ENCODE results near the gene GARIN1A.
"Not testable (repeated sequence)": the region's sequence is repeated elsewhere in the genome, so short reads cannot be mapped to it uniquely, and the experiment has no call there.

GARIN1A gene

DNA sequence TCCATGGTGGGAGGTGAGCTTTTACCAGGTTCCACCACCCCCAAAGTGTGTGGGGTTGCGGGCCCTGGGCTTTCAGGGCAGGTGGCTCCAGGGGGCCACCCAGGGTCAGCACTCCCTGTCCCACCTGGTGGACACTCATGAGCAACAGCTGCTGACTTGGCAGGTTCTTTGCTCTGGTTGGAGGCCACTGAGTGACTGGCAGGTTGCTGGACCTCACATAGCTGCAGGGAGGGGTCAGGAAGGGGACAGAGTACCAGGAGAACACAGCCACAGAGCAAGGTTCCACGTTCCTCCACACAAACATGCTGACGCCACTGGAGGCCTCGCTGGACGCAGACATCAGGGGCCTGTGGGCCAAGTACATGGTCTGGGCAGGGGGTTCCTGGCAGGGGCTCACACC, 13.7 kb upstream of the GARIN1A start:
- H3K4me1 ChIP-seq (ENCODE audit: control insufficient read depth in 2 of 2, insufficient read depth in 2 of 2, low read length in 2 of 2); H3K36me3 ChIP-seq (ENCODE audit: control insufficient read depth in 2 of 2, insufficient read depth in 2 of 2, low read length in 2 of 2): not testable (repeated sequence)

DNA sequence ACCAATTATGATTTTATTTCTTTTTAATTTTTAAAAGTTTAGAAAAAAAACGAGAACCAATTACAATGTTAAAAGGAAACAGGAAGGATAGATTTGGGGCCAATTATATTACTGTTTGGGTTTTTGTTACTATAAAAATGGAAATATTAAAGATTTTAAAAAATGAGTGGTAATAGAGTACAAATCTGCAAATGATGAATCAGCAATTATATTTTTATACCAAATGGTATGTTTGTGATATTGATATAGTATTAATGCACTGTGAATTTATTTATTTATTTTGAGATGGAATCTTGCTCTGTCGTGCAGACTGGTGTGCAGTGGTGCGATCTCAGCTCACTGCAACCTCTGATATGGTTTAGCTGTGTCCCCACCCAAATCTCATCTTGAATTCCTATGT, 11.5 kb upstream of the GARIN1A start:
- Histone ChIP-seq H3K9me3 (ENCODE audit: control insufficient read depth in 2 of 2, low read length in 2 of 2) (no peaks in the 10 kb centered on the region), H3K4me3 (ENCODE audit: low read length in 2 of 2) (no peak overlapping the region), H3K27ac (ENCODE audit: low read depth in 2 of 2, low read length in 2 of 2) (no peak overlapping the region), H3K27me3 (ENCODE audit: control insufficient read depth in 2 of 2, insufficient read depth in 2 of 2, low read length in 2 of 2) (no peaks in the 10 kb centered on the region), H3K9ac (ENCODE audit: low read depth in 1 of 2, low read length in 2 of 2) (no peak overlapping the region), H3K4me1 (ENCODE audit: control insufficient read depth in 2 of 2, insufficient read depth in 2 of 2, low read length in 2 of 2) (no peaks in the 10 kb centered on the region), H3K36me3 (ENCODE audit: control insufficient read depth in 2 of 2, insufficient read depth in 2 of 2, low read length in 2 of 2) (no peaks in the 10 kb centered on the region)

More for the DNA sequence above, 13.7 kb upstream of the GARIN1A start:
- H3K27me3 ChIP-seq (ENCODE audit: control insufficient read depth in 2 of 2, insufficient read depth in 2 of 2, low read length in 2 of 2); H3K9me3 ChIP-seq (ENCODE audit: control insufficient read depth in 2 of 2, low read length in 2 of 2); H3K27ac ChIP-seq (ENCODE audit: low read depth in 2 of 2, low read length in 2 of 2); H3K4me3 ChIP-seq (ENCODE audit: low read length in 2 of 2); H3K9ac ChIP-seq (ENCODE audit: low read depth in 1 of 2, low read length in 2 of 2): not testable (repeated sequence)

DNA sequence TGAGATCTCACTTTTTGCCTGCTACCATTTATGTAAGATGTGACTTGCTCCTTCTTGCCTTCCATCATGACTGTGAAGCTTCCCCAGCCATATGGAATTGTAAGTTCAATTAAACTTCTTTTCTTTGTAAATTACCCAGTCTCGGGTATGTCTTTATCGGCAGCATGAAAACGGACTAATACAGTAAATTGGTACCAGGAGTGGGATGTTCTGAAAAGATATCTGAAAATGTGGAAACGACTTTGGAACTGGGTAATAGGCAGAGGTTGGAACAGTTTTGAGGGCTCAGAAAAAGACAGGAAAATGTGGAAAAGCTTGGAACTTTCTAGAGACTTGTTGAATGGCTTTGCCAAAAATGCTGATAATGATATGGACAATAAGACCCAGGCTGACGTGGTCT, 10.6 kb upstream of the GARIN1A start:
- H3K27me3 ChIP-seq (ENCODE audit: control insufficient read depth in 2 of 2, insufficient read depth in 2 of 2, low read length in 2 of 2), result no peaks in the 10 kb centered on the region

DNA sequence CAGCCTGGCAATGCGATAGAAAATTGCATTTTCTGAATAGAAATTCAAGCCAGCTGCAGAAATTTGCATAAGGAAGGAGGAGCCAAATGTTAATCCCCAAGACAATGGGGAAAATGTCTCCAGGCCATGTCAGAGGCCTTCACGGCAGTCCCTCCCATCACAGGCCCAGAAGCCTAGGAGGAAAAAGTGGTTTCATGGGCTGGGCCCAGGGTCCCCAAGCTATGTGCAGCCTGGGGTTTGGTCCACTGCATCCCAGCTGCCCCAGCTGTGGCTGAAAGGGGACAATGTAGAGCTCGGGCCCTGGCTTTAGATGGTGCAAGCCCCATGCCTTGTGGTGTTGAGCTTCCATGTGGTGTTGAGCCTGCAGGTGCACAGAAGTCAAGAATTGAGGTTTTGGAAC, 10.0 kb upstream of the GARIN1A start:
- no peaks in the 10 kb centered on the region for H3K9me3 ChIP-seq (ENCODE audit: control insufficient read depth in 2 of 2, low read length in 2 of 2)
- no peak overlapping the region for H3K4me3 ChIP-seq (ENCODE audit: low read length in 2 of 2)
- H3K9ac ChIP-seq (ENCODE audit: low read depth in 1 of 2, low read length in 2 of 2), result no peak overlapping the region
- no peaks in the 10 kb centered on the region for H3K27me3 ChIP-seq (ENCODE audit: control insufficient read depth in 2 of 2, insufficient read depth in 2 of 2, low read length in 2 of 2)
- H3K27ac ChIP-seq (ENCODE audit: low read depth in 2 of 2, low read length in 2 of 2), result no peak overlapping the region
- H3K36me3 ChIP-seq (ENCODE audit: control insufficient read depth in 2 of 2, insufficient read depth in 2 of 2, low read length in 2 of 2), result no peaks in the 10 kb centered on the region
- no peaks in the 10 kb centered on the region for H3K4me1 ChIP-seq (ENCODE audit: control insufficient read depth in 2 of 2, insufficient read depth in 2 of 2, low read length in 2 of 2)

More for the DNA sequence above, 10.6 kb upstream of the GARIN1A start:
- no peaks in the 10 kb centered on the region for H3K36me3 ChIP-seq (ENCODE audit: control insufficient read depth in 2 of 2, insufficient read depth in 2 of 2, low read length in 2 of 2)
- H3K4me1 ChIP-seq (ENCODE audit: control insufficient read depth in 2 of 2, insufficient read depth in 2 of 2, low read length in 2 of 2), result no peaks in the 10 kb centered on the region
- H3K9ac ChIP-seq (ENCODE audit: low read depth in 1 of 2, low read length in 2 of 2), result no peak overlapping the region
- no peak overlapping the region for H3K4me3 ChIP-seq (ENCODE audit: low read length in 2 of 2)
- no peak overlapping the region for H3K27ac ChIP-seq (ENCODE audit: low read depth in 2 of 2, low read length in 2 of 2)
- no peaks in the 10 kb centered on the region for H3K9me3 ChIP-seq (ENCODE audit: control insufficient read depth in 2 of 2, low read length in 2 of 2)

DNA sequence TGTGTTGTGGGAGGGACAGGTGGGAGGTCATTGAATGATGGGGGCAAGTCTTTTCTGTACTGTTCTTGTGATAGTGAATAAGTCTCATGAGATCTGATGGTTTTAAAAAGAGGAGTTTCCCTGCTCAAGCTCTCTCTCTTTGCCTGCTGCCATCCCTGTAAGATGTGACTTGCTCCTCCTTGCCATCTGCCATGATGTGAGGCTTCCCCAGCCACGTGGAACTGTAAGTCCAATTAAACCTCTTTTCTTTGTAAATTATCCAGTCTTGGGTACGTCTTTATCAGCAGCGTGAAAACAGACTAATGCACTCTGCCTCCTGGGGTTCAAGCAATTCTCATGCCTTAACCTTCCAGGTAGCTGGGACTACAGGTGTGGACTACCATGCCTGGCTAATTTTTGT, 8.9 kb upstream of the GARIN1A start:
- H3K4me3 ChIP-seq (ENCODE audit: low read length in 2 of 2); H3K4me1 ChIP-seq (ENCODE audit: control insufficient read depth in 2 of 2, insufficient read depth in 2 of 2, low read length in 2 of 2); H3K27me3 ChIP-seq (ENCODE audit: control insufficient read depth in 2 of 2, insufficient read depth in 2 of 2, low read length in 2 of 2); H3K9me3 ChIP-seq (ENCODE audit: control insufficient read depth in 2 of 2, low read length in 2 of 2); H3K27ac ChIP-seq (ENCODE audit: low read depth in 2 of 2, low read length in 2 of 2); H3K9ac ChIP-seq (ENCODE audit: low read depth in 1 of 2, low read length in 2 of 2); H3K36me3 ChIP-seq (ENCODE audit: control insufficient read depth in 2 of 2, insufficient read depth in 2 of 2, low read length in 2 of 2): not testable (repeated sequence)

DNA sequence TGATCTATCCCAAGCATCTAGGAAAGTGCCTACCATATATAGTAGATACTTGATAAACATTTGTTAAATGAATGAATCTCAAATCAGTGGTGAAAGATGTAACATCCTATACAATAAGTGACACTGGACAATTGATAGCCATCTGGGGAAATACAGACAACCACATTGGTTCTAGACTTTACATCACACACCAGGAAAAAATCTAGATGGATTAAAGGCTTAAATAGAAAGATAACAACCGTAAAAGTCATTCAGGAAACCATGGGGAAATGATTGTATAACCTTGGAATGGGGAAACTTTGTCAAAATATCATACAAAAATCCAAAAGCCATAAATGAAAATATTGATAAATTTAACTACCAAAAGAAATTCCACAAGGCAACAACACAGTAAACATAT, 7.0 kb upstream of the GARIN1A start:
- H3K9me3 ChIP-seq (ENCODE audit: control insufficient read depth in 2 of 2, low read length in 2 of 2), result no peaks in the 10 kb centered on the region
- no peaks in the 10 kb centered on the region for H3K27me3 ChIP-seq (ENCODE audit: control insufficient read depth in 2 of 2, insufficient read depth in 2 of 2, low read length in 2 of 2)
- H3K27ac ChIP-seq (ENCODE audit: low read depth in 2 of 2, low read length in 2 of 2), result no peak overlapping the region
- no peaks in the 10 kb centered on the region for H3K4me1 ChIP-seq (ENCODE audit: control insufficient read depth in 2 of 2, insufficient read depth in 2 of 2, low read length in 2 of 2)
- no peaks in the 10 kb centered on the region for H3K36me3 ChIP-seq (ENCODE audit: control insufficient read depth in 2 of 2, insufficient read depth in 2 of 2, low read length in 2 of 2)
- H3K4me3 ChIP-seq (ENCODE audit: low read length in 2 of 2), result no peak overlapping the region
- no peak overlapping the region for H3K9ac ChIP-seq (ENCODE audit: low read depth in 1 of 2, low read length in 2 of 2)

DNA sequence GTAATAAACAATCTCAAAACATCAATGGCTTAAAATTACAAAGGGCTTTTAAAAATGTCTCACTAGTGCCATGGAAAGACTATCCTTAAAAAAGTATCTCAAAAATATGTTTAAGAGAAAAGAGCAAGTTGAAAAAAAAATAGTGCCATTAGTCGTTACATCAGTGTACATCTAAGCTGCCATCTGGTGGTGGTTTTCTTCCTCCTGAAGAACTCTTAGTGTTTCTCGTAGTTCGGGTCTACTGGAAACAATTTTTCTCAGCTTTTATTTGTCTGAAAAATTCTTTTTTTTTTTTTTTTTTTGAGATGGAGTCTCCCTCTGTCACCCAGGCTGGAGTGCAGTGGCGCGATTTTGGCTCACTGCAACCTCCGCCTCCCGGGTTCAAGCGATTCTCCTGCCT, 5.9 kb upstream of the GARIN1A start:
- Histone ChIP-seq H3K36me3 (ENCODE audit: control insufficient read depth in 2 of 2, insufficient read depth in 2 of 2, low read length in 2 of 2) (no peaks in the 10 kb centered on the region), H3K4me3 (ENCODE audit: low read length in 2 of 2) (no peak overlapping the region), H3K27ac (ENCODE audit: low read depth in 2 of 2, low read length in 2 of 2) (no peak overlapping the region), H3K9ac (ENCODE audit: low read depth in 1 of 2, low read length in 2 of 2) (no peak overlapping the region), H3K27me3 (ENCODE audit: control insufficient read depth in 2 of 2, insufficient read depth in 2 of 2, low read length in 2 of 2) (no peaks in the 10 kb centered on the region), H3K4me1 (ENCODE audit: control insufficient read depth in 2 of 2, insufficient read depth in 2 of 2, low read length in 2 of 2) (no peaks in the 10 kb centered on the region), H3K9me3 (ENCODE audit: control insufficient read depth in 2 of 2, low read length in 2 of 2) (no peaks in the 10 kb centered on the region)

DNA sequence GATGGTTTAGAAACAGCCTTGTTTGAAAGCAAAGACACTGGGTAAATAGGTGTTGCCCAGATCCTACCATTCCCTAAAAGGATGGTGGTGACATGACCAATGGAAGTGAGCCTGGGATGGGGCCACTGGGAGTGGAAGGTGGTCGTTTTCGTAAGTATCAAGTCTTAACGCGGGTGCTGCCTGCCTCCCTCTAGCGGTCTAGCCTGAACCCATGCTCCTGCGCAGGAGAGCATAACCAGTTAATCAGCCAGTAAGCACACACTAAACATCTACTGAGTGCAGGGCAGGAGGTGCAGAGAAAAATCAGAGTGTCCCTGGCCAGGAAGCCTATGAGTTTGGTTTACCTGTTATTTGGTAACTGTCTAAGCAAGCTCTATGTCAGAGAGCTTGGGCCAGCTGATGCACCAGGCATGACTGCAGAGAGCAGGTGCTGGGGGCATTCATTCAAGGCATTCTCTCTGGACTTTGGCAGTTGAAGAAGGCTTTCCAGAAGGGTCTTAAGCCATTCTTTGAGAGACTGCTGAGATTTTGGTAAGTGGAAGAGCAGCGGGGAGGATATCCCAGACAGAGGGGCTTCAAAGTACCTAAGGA, 930 bp downstream of the GARIN1A start:
- Histone ChIP-seq H3K4me1 (ENCODE audit: control insufficient read depth in 2 of 2, insufficient read depth in 2 of 2, low read length in 2 of 2) (no peaks in the 10 kb centered on the region), H3K27me3 (ENCODE audit: control insufficient read depth in 2 of 2, insufficient read depth in 2 of 2, low read length in 2 of 2) (no peaks in the 10 kb centered on the region), H3K27ac (ENCODE audit: low read depth in 2 of 2, low read length in 2 of 2) (no peak overlapping the region), H3K9me3 (ENCODE audit: control insufficient read depth in 2 of 2, low read length in 2 of 2) (no peaks in the 10 kb centered on the region), H3K36me3 (ENCODE audit: control insufficient read depth in 2 of 2, insufficient read depth in 2 of 2, low read length in 2 of 2) (no peaks in the 10 kb centered on the region), H3K9ac (ENCODE audit: low read depth in 1 of 2, low read length in 2 of 2) (no peak overlapping the region), H3K4me3 (ENCODE audit: low read length in 2 of 2) (no peak overlapping the region)

DNA sequence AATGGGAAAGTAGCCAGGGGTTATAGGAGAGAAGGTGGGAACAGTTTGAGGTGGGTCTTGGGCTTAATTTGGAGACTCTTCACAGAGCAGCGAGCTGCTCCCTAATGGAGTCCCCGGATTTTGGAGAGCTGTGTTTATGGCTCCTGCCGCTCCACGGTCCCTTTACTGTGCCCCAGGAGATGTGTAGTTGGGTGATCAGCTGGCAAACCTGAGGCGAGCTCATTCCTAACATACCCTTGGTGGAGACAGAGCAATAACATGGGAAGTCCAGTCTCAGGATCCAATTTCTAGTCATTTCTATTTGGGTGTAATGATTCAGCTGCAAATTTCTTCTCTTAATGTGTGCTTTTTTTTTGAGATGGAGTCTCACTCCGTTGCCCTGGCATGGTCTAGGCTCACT, 1.5 kb downstream of the GARIN1A start:
- Histone ChIP-seq H3K9ac (ENCODE audit: low read depth in 1 of 2, low read length in 2 of 2) (no peak overlapping the region), H3K4me1 (ENCODE audit: control insufficient read depth in 2 of 2, insufficient read depth in 2 of 2, low read length in 2 of 2) (no peaks in the 10 kb centered on the region), H3K27me3 (ENCODE audit: control insufficient read depth in 2 of 2, insufficient read depth in 2 of 2, low read length in 2 of 2) (no peaks in the 10 kb centered on the region), H3K36me3 (ENCODE audit: control insufficient read depth in 2 of 2, insufficient read depth in 2 of 2, low read length in 2 of 2) (no peaks in the 10 kb centered on the region), H3K27ac (ENCODE audit: low read depth in 2 of 2, low read length in 2 of 2) (no peak overlapping the region), H3K9me3 (ENCODE audit: control insufficient read depth in 2 of 2, low read length in 2 of 2) (no peaks in the 10 kb centered on the region), H3K4me3 (ENCODE audit: low read length in 2 of 2) (no peak overlapping the region)

DNA sequence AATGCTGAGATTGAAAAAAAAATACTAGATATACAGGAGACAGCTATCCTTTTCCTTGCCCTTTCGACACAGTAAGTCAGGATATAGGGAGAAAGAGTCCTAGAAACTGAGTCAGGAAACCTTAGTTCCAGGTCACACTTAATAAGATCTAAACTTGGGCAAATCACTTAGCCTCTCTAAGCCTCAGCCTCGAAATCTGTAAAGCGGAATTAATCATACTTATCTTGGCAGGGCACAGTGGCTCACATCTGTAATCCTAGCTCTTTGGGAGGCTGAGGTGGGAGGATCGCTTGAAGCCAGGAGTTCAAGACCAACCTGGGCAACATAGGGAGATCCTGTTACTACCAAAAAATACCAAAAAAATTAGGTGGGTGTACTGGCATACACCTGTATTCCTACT, 4.6 kb downstream of the GARIN1A start:
- no peak overlapping the region for H3K9ac ChIP-seq (ENCODE audit: low read depth in 1 of 2, low read length in 2 of 2)
- no peak overlapping the region for H3K27ac ChIP-seq (ENCODE audit: low read depth in 2 of 2, low read length in 2 of 2)
- no peaks in the 10 kb centered on the region for H3K4me1 ChIP-seq (ENCODE audit: control insufficient read depth in 2 of 2, insufficient read depth in 2 of 2, low read length in 2 of 2)
- H3K4me3 ChIP-seq (ENCODE audit: low read length in 2 of 2), result no peak overlapping the region
- no peaks in the 10 kb centered on the region for H3K27me3 ChIP-seq (ENCODE audit: control insufficient read depth in 2 of 2, insufficient read depth in 2 of 2, low read length in 2 of 2)
- H3K9me3 ChIP-seq (ENCODE audit: control insufficient read depth in 2 of 2, low read length in 2 of 2), result no peaks in the 10 kb centered on the region
- H3K36me3 ChIP-seq (ENCODE audit: control insufficient read depth in 2 of 2, insufficient read depth in 2 of 2, low read length in 2 of 2), result no peaks in the 10 kb centered on the region

DNA sequence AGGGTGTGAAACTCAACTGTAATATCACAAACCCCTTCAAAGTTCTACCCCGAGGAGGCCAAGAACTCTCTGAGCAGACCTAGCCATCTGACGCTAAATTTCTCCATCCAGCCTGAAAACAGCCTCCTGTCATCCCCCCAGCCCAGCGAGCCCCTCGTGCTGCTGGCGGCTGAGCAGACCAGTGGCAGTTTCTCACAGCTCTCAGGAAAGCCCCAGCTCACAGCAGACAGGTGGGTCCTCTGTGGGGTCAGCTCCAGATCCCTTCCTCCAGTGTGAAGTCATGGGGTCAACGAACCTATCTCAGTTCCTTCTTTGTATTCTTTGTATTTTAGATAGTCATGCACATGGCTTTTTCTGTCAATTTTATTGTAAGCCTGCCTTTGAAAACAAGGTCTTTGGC, 7.8 kb downstream of the GARIN1A start:
- Histone ChIP-seq H3K27me3 (ENCODE audit: control insufficient read depth in 2 of 2, insufficient read depth in 2 of 2, low read length in 2 of 2) (no peaks in the 10 kb centered on the region), H3K36me3 (ENCODE audit: control insufficient read depth in 2 of 2, insufficient read depth in 2 of 2, low read length in 2 of 2) (no peaks in the 10 kb centered on the region), H3K4me1 (ENCODE audit: control insufficient read depth in 2 of 2, insufficient read depth in 2 of 2, low read length in 2 of 2) (no peaks in the 10 kb centered on the region), H3K9me3 (ENCODE audit: control insufficient read depth in 2 of 2, low read length in 2 of 2) (no peaks in the 10 kb centered on the region), H3K9ac (ENCODE audit: low read depth in 1 of 2, low read length in 2 of 2) (no peak overlapping the region), H3K4me3 (ENCODE audit: low read length in 2 of 2) (no peak overlapping the region), H3K27ac (ENCODE audit: low read depth in 2 of 2, low read length in 2 of 2) (no peak overlapping the region)
